Keratinocyte (primary cell): ENCODE data around the gene POLR3F. TPM values are rescaled to one million over a fixed set of nuclear protein-coding genes. Genes with fewer than 3 reads are reported as not detected.

Experiments used
- DNase-seq: peaks from one replicate; pipeline ENCODE4 v3.0.0-alpha.2; 2011; ENCODE audit warnings: low read depth, missing footprints, low spot score
- FAIRE-seq: peaks from 2 replicates; lab custom pipeline; 2011; peaks lifted over from hg19 to GRCh38; lab: Jason Lieb, UNC
- H2AFZ ChIP-seq: 2 replicates; pipeline ENCODE4 v1.6.0; 2012; ENCODE audit warnings: low read length, control low read depth, inconsistent platforms; ENCODE audit not compliant: control insufficient read depth
- H3K27ac ChIP-seq: 2 replicates; pipeline ENCODE4 v1.5.1; 2011; ENCODE audit warnings: low read length; ENCODE audit not compliant: control insufficient read depth, insufficient read depth
- H3K27me3 ChIP-seq: 3 replicates; pipeline ENCODE4 v1.6.0; 2011; ENCODE audit warnings: low read length; ENCODE audit not compliant: control insufficient read depth, insufficient read depth; ENCODE audit errors: extremely low read depth
- H3K36me3 ChIP-seq, 2 experiments: 2 replicates in 1 of 2; 3 replicates in 1 of 2; pipeline ENCODE4 v1.5.1; 2011; ENCODE audit warnings: low read length in 2 of 2, mild to moderate bottlenecking in 1 of 2; ENCODE audit not compliant: control insufficient read depth in 2 of 2, insufficient read depth in 2 of 2; ENCODE audit errors: extremely low read depth in 1 of 2
- H3K4me1 ChIP-seq: 3 replicates; pipeline ENCODE4 v1.5.1; 2011; ENCODE audit warnings: low read length; ENCODE audit not compliant: control insufficient read depth, insufficient read depth; ENCODE audit errors: extremely low read depth
- H3K4me2 ChIP-seq: 3 replicates; pipeline ENCODE4 v1.6.0; 2011; ENCODE audit warnings: low read depth, low read length; ENCODE audit not compliant: control insufficient read depth, insufficient read depth; ENCODE audit errors: extremely low read depth
- H3K4me3 ChIP-seq, 3 experiments: fragments of 200-600 bp in 1 of 3; sonication (generic) in 1 of 3; 2 replicates in 2 of 3; 3 replicates in 1 of 3; pipeline ENCODE4 v1.5.1; 2011 to 2016; ENCODE audit warnings: low read length in 3 of 3, mild to moderate bottlenecking in 3 of 3, control low read depth in 2 of 3, inconsistent platforms in 1 of 3, low read depth in 1 of 3, mixed read lengths in 1 of 3, mixed run types in 1 of 3, moderate library complexity in 1 of 3; ENCODE audit not compliant: control insufficient read depth in 2 of 3, insufficient read depth in 2 of 3; ENCODE audit errors: extremely low read depth in 1 of 3
- H3K79me2 ChIP-seq: 2 replicates; pipeline ENCODE4 v1.6.0; 2012; ENCODE audit warnings: low read length; ENCODE audit not compliant: control insufficient read depth, insufficient read depth
- H3K9ac ChIP-seq: 3 replicates; pipeline ENCODE4 v1.6.0; 2011; ENCODE audit warnings: low read length; ENCODE audit not compliant: control insufficient read depth, insufficient read depth; ENCODE audit errors: extremely low read depth
- H3K9me1 ChIP-seq: 3 replicates; pipeline ENCODE4 v1.6.0; 2011; ENCODE audit warnings: low read length; ENCODE audit not compliant: control insufficient read depth, insufficient read depth; ENCODE audit errors: extremely low read depth
- H3K9me3 ChIP-seq: 2 replicates; pipeline ENCODE4 v1.5.1; 2012; ENCODE audit warnings: low read depth, low read length; ENCODE audit not compliant: control insufficient read depth
- H4K20me1 ChIP-seq: 3 replicates; pipeline ENCODE4 v1.6.0; 2011; ENCODE audit warnings: low read length; ENCODE audit not compliant: control insufficient read depth, insufficient read depth; ENCODE audit errors: extremely low read depth
- EZH2 ChIP-seq: IDR thresholded peaks from one replicate; pipeline ENCODE4 v1.6.1; 2012; ENCODE audit warnings: inconsistent platforms, mild to moderate bottlenecking, low read length, moderate library complexity
- dilution Hi-C: fragments of 300-500 bp; cut with MboI; formaldehyde crosslinking; loops from one replicate; pipeline ENCODE4 v1.7.0; 2020; ENCODE audit warnings: low sequenced_read_pairs; ENCODE audit not compliant: extremely low pct_ligation_motif_present
- polyA plus RNA-seq, 5 experiments: library from polyadenylated mRNA; depleted of rRNA in 3 of 5; stranded (reverse) in 3 of 5; stranded (forward) in 1 of 5; unstranded in 1 of 5; fragments of >200 nt; gene quantifications; 1 replicate in 1 of 5; 2 replicates in 3 of 5; 3 replicates in 1 of 5; pipeline versions ENCODE4 v1.2.1 to v1.2.3, GENCODE V29; 2011 to 2012; ENCODE audit warnings: missing spikeins in 2 of 5, low read depth in 1 of 5, low replicate concordance in 1 of 5
- TF ChIP-seq, protein P1 (sequence below), 3 experiments: IDR thresholded peaks in 1 of 3; conservative IDR thresholded peaks in 1 of 3; optimal IDR thresholded peaks in 1 of 3; 2 replicates in 2 of 3; 3 replicates in 1 of 3; pipeline versions ENCODE3 to v1.5.1; 2011; ENCODE audit warnings: low read length in 3 of 3, mild to moderate bottlenecking in 3 of 3, moderate library complexity in 2 of 3, control low read depth in 1 of 3, inconsistent platforms in 1 of 3; ENCODE audit not compliant: insufficient read depth in 2 of 3; ENCODE audit errors: extremely low read depth in 1 of 3

The POLR3F gene
- polyA plus RNA-seq, 1 donor (not counting 4 experiments of a cell fraction or from before 2014, with no cell fraction given), result 12.2 TPM

DNA sequence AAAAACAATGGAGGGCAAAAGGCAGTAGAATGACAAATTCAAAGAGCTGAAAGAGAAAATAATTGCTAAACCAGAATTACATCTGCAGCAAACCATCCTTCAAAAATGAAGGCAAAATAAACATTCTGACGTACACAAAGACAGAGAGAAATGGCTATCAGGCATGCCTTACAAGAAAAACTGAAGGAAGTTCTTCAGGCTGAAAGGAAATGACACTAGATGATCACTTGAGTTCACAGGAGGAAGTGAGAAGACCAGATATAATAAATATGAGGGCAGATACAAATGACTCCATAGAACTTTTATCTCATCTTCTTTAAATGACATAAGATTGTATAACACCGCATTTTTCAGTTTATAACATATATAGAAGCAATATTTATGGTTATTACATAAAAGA, 30.3 kb upstream of the POLR3F start:
- H3K36me3 ChIP-seq, result no peaks in the 10 kb centered on the region
- no peaks in the 10 kb centered on the region for H3K27me3 ChIP-seq
- DNase-seq (no peak), FAIRE-seq (no peak)
- H4K20me1 ChIP-seq, result no peaks in the 10 kb centered on the region
- H3K4me2 ChIP-seq, result no peak overlapping the region
- H3K4me3 ChIP-seq, result no peak overlapping the region
- H3K27ac ChIP-seq, result no peak overlapping the region
- dilution Hi-C loops, result no loop called here
- no peaks in the 10 kb centered on the region for H3K9me1 ChIP-seq
- H3K9ac ChIP-seq, result no peak overlapping the region
- no peaks in the 10 kb centered on the region for H3K4me1 ChIP-seq
- H2AFZ ChIP-seq, result no peak overlapping the region
- no peak for TF ChIP-seq EZH2
- TF ChIP-seq, protein P1, sequence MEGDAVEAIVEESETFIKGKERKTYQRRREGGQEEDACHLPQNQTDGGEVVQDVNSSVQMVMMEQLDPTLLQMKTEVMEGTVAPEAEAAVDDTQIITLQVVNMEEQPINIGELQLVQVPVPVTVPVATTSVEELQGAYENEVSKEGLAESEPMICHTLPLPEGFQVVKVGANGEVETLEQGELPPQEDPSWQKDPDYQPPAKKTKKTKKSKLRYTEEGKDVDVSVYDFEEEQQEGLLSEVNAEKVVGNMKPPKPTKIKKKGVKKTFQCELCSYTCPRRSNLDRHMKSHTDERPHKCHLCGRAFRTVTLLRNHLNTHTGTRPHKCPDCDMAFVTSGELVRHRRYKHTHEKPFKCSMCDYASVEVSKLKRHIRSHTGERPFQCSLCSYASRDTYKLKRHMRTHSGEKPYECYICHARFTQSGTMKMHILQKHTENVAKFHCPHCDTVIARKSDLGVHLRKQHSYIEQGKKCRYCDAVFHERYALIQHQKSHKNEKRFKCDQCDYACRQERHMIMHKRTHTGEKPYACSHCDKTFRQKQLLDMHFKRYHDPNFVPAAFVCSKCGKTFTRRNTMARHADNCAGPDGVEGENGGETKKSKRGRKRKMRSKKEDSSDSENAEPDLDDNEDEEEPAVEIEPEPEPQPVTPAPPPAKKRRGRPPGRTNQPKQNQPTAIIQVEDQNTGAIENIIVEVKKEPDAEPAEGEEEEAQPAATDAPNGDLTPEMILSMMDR (optimal IDR thresholded peaks at IDR 0.05 in 1 of 3, IDR thresholded peaks at IDR 0.05 in 1 of 3, conservative IDR thresholded peaks at IDR 0.05 in 1 of 3; ENCODE audit: extremely low read depth in 1 of 3, insufficient read depth in 2 of 3, low read length in 3 of 3), result no peak
- H3K79me2 ChIP-seq, result no peaks in the 10 kb centered on the region
- no peaks in the 10 kb centered on the region for H3K9me3 ChIP-seq

DNA sequence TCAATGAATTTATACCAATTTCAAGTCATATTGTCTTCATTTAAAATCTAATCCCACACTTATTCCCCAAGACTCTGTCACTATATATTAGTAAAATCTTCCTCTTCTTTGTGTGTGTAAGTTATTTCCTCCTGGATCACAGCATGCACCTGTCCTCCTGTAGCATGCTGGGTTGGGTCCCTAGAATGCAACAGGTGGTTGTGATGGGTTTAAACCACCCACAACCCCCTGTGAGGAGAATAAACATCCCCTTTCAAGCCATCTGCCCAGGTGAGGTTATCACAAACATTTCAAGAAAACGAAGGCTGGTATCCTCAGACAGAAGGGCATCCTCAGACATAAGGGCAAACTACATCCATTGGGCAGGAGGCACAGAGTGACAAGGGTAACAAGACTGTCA, 26.8 kb upstream of the POLR3F start:
- H3K9me1 ChIP-seq, result no peaks in the 10 kb centered on the region
- H3K27ac ChIP-seq, result no peak overlapping the region
- H3K4me2 ChIP-seq, result no peak overlapping the region
- H3K27me3 ChIP-seq, result no peaks in the 10 kb centered on the region
- no peak overlapping the region for H3K9ac ChIP-seq
- H3K79me2 ChIP-seq, result no peaks in the 10 kb centered on the region
- no peak overlapping the region for H3K4me3 ChIP-seq
- DNase-seq, result no peak
- no peak overlapping the region for H2AFZ ChIP-seq
- dilution Hi-C loops, result no loop called here
- no peaks in the 10 kb centered on the region for H3K9me3 ChIP-seq
- no peak for FAIRE-seq
- no peaks in the 10 kb centered on the region for H3K4me1 ChIP-seq
- TF ChIP-seq, protein P1 (optimal IDR thresholded peaks at IDR 0.05 in 1 of 3, IDR thresholded peaks at IDR 0.05 in 1 of 3, conservative IDR thresholded peaks at IDR 0.05 in 1 of 3; ENCODE audit: extremely low read depth in 1 of 3, insufficient read depth in 2 of 3, low read length in 3 of 3), result no peak
- TF ChIP-seq EZH2, result no peak
- no peaks in the 10 kb centered on the region for H3K36me3 ChIP-seq
- no peaks in the 10 kb centered on the region for H4K20me1 ChIP-seq
